H9 (cell line): ENCODE data around the gene ZMYM2. TPM values are rescaled to one million over a fixed set of nuclear protein-coding genes. Genes with fewer than 3 reads are reported as not detected.
A peak's percentile ranks its signal among the peaks of the same experiment; 100 is the strongest.

Experiments
- DNase-seq: peaks from one replicate; pipeline ENCODE4 v3.0.0-alpha.2; 2017
- H2AFZ ChIP-seq: one replicate; pipeline ENCODE4 v1.6.1; 2013; ENCODE audit warnings: mild to moderate bottlenecking, low read length, control low read depth, moderate library complexity
- H2AK5ac ChIP-seq: 2 replicates; pipeline ENCODE4 v1.6.1; 2013; ENCODE audit warnings: low read length, control low read depth, mixed read lengths; ENCODE audit not compliant: insufficient read length
- H2BK120ac ChIP-seq: one replicate; pipeline ENCODE4 v1.6.1; 2013; ENCODE audit warnings: low read depth, mild to moderate bottlenecking, low read length, control low read depth, inconsistent platforms; ENCODE audit not compliant: poor library complexity, severe bottlenecking
- H2BK12ac ChIP-seq: 2 replicates; pipeline ENCODE4 v1.6.1; 2013; ENCODE audit warnings: low read length, control low read depth, mixed read lengths, low read depth; ENCODE audit not compliant: insufficient read length
- H2BK15ac ChIP-seq: 2 replicates; pipeline ENCODE4 v1.6.1; 2013; ENCODE audit warnings: low read depth, low read length, control low read depth
- H2BK20ac ChIP-seq: one replicate; pipeline ENCODE4 v1.6.1; 2013; ENCODE audit warnings: low read depth, mild to moderate bottlenecking, low read length, control low read depth, inconsistent platforms; ENCODE audit not compliant: poor library complexity, severe bottlenecking
- H2BK5ac ChIP-seq: 2 replicates; pipeline ENCODE4 v1.6.1; 2013; ENCODE audit warnings: low read length, control low read depth, mixed read lengths; ENCODE audit not compliant: insufficient read length
- H3K14ac ChIP-seq: 2 replicates; pipeline ENCODE4 v1.6.1; 2013; ENCODE audit warnings: low read length, control low read depth; ENCODE audit not compliant: insufficient read depth
- H3K18ac ChIP-seq: 2 replicates; pipeline ENCODE4 v1.6.1; 2013; ENCODE audit warnings: low read depth, mild to moderate bottlenecking, mixed read lengths, low read length, control low read depth; ENCODE audit not compliant: insufficient read length
- H3K23ac ChIP-seq: 2 replicates; pipeline ENCODE4 v1.6.1; 2013; ENCODE audit warnings: low read length, control low read depth, mixed read lengths, low read depth; ENCODE audit not compliant: insufficient read length
- H3K23me2 ChIP-seq: 2 replicates; pipeline ENCODE4 v1.6.1; 2013; ENCODE audit warnings: low read depth, mild to moderate bottlenecking, mixed read lengths, low read length, control low read depth; ENCODE audit not compliant: insufficient read length, poor library complexity, severe bottlenecking
- H3K27ac ChIP-seq: 2 replicates; pipeline ENCODE4 v1.5.1; 2013; ENCODE audit warnings: low read length, control low read depth, mixed read lengths, low read depth; ENCODE audit not compliant: insufficient read length
- H3K27me3 ChIP-seq: 2 replicates; pipeline ENCODE4 v1.6.1; 2013; ENCODE audit warnings: low read length, control low read depth, inconsistent platforms; ENCODE audit not compliant: insufficient read depth
- H3K4ac ChIP-seq: 2 replicates; pipeline ENCODE4 v1.6.1; 2013; ENCODE audit warnings: low read depth, mild to moderate bottlenecking, control low read depth, inconsistent platforms, low read length, moderate library complexity
- H3K4me1 ChIP-seq: 2 replicates; pipeline ENCODE4 v1.6.1; 2013; ENCODE audit warnings: low read length, control low read depth, inconsistent platforms; ENCODE audit not compliant: insufficient read depth
- H3K4me2 ChIP-seq: 2 replicates; pipeline ENCODE4 v1.6.1; 2013; ENCODE audit warnings: low read length, control low read depth, mixed read lengths; ENCODE audit not compliant: insufficient read length, insufficient read depth
- H3K56ac ChIP-seq: 2 replicates; pipeline ENCODE4 v1.6.1; 2013; ENCODE audit warnings: low read depth, mild to moderate bottlenecking, mixed read lengths, low read length, control low read depth; ENCODE audit not compliant: insufficient read length
- H3K79me1 ChIP-seq: 2 replicates; pipeline ENCODE4 v1.6.1; 2013; ENCODE audit warnings: low read depth, mild to moderate bottlenecking, moderate library complexity, low read length, control low read depth, inconsistent platforms; ENCODE audit not compliant: insufficient read depth, poor library complexity, severe bottlenecking
- H3K79me2 ChIP-seq: 2 replicates; pipeline ENCODE4 v1.6.1; 2013; ENCODE audit warnings: low read length, control low read depth, inconsistent platforms; ENCODE audit not compliant: insufficient read depth
- H3K9ac ChIP-seq: 2 replicates; pipeline ENCODE4 v1.6.1; 2013; ENCODE audit warnings: low read length, control low read depth, mixed read lengths; ENCODE audit not compliant: insufficient read length; ENCODE audit errors: extremely low read depth
- H3K9me3 ChIP-seq: one replicate; pipeline ENCODE4 v1.6.1; 2013; ENCODE audit warnings: low read depth, low read length, inconsistent platforms; ENCODE audit not compliant: control insufficient read depth
- H3T11ph ChIP-seq: one replicate; pipeline ENCODE4 v1.6.1; 2013; ENCODE audit warnings: mild to moderate bottlenecking, low read length, control low read depth, inconsistent platforms
- H4K20me1 ChIP-seq: one replicate; pipeline ENCODE4 v1.6.1; 2013; ENCODE audit not compliant: control insufficient read depth, insufficient read length, insufficient read depth
- H4K5ac ChIP-seq: 2 replicates; pipeline ENCODE4 v1.6.1; 2013; ENCODE audit warnings: low read depth, mild to moderate bottlenecking, mixed read lengths, low read length, control low read depth; ENCODE audit not compliant: insufficient read length
- H4K8ac ChIP-seq: replicated peaks from 2 replicates; pipeline ENCODE4 v1.6.1; 2013; ENCODE audit warnings: low read length, control low read depth, mixed read lengths, low read depth; ENCODE audit not compliant: insufficient read length
- H4K91ac ChIP-seq: 2 replicates; pipeline ENCODE4 v1.6.1; 2013; ENCODE audit warnings: low read depth, mild to moderate bottlenecking, moderate library complexity, mixed read lengths, low read length, control low read depth; ENCODE audit not compliant: insufficient read length
- H3K27ac Mint-ChIP-seq, 3 experiments: 2 replicates in 2 of 3; 3 replicates in 1 of 3; pipeline ENCODE4 v1.8.0; 2020 to 2021; ENCODE audit warnings: mixed read lengths in 3 of 3, mild to moderate bottlenecking in 1 of 3, moderate library complexity in 1 of 3
- H3K27me3 Mint-ChIP-seq: 2 replicates; pipeline ENCODE4 v1.8.0; 2021; ENCODE audit warnings: low read depth, mild to moderate bottlenecking, moderate library complexity, mixed read lengths
- H3K36me3 Mint-ChIP-seq, 3 experiments: 2 replicates in 2 of 3; 3 replicates in 1 of 3; pipeline ENCODE4 v1.8.0; 2020 to 2021; ENCODE audit warnings: low read depth in 3 of 3, mixed read lengths in 3 of 3; ENCODE audit not compliant: insufficient read depth in 1 of 3
- H3K4me1 Mint-ChIP-seq, 2 experiments: 2 replicates each; pipeline ENCODE4 v1.8.0; 2020; ENCODE audit warnings: mixed read lengths in 2 of 2
- H3K4me3 Mint-ChIP-seq, 2 experiments: 2 replicates in 1 of 2; 3 replicates in 1 of 2; pipeline ENCODE4 v1.8.0; 2020 to 2021; ENCODE audit warnings: mild to moderate bottlenecking in 2 of 2, mixed read lengths in 2 of 2, moderate library complexity in 1 of 2
- H3K9me3 Mint-ChIP-seq, 2 experiments: 2 replicates in 1 of 2; 3 replicates in 1 of 2; pipeline ENCODE4 v1.8.0; 2020; ENCODE audit warnings: mild to moderate bottlenecking in 2 of 2, mixed read lengths in 2 of 2, moderate library complexity in 1 of 2
- CTCF ChIP-seq: fragments of 200-600 bp; sonication (generic); conservative IDR thresholded peaks from 3 replicates; pipeline ENCODE4 v1.8.0; 2021; ENCODE audit warnings: antibody characterized with exemption, mild to moderate bottlenecking
- WGBS: extraction: QIAGEN DNeasy Blood & Tissue Kit; methylation state at CpG from one replicate; pipeline ENCODE4 v1.1.7; 2013; ENCODE audit warnings: missing lambda C conversion rate, low lambda C conversion rate, mixed read lengths; ENCODE audit not compliant: insufficient read length; ENCODE audit errors: extremely low coverage; 5-methylcytosine and 5-hydroxymethylcytosine counted together
- total RNA-seq: library from RNA; stranded (reverse); gene quantifications from 2 replicates; pipeline ENCODE4 v1.2.1, GENCODE V29; 2021

Gene ZMYM2
- total RNA-seq, 1 experiment from 2014 or later = 173 TPM

- H3K27me3 Mint-ChIP-seq = no peaks in the 10 kb centered on the region
- Histone ChIP-seq H2BK120ac (no peak overlapping the region), H3K79me1 (no peaks in the 10 kb centered on the region), H2BK12ac (no peak overlapping the region), H3K4ac (no peak overlapping the region), H2BK15ac (no peak overlapping the region), H3K27me3 (no peaks in the 10 kb centered on the region), H2AFZ (no peak overlapping the region), H4K20me1 (no peaks in the 10 kb centered on the region), H3K23me2 (no peaks in the 10 kb centered on the region), H4K8ac (no peak overlapping the region), H3K14ac (no peak overlapping the region), H3K56ac (no peak overlapping the region), H3K4me1 (peaks cover 7% of the 10 kb centered on the region), H3K27ac (no peak overlapping the region), H2BK5ac (no peak overlapping the region), H4K5ac (no peak overlapping the region), H2AK5ac (no peak overlapping the region), H3K9me3 (no peaks in the 10 kb centered on the region), H3T11ph (no peak overlapping the region), H4K91ac (no peak overlapping the region), H3K23ac (no peak overlapping the region), H3K18ac (no peak overlapping the region), H2BK20ac (no peak overlapping the region), H3K4me2 (no peak overlapping the region), H3K9ac (no peak overlapping the region), H3K79me2 (no peaks in the 10 kb centered on the region)
- WGBS = no CpG with 5 or more reads among the region's 1 CpG
- peaks cover 41 to 48% of the 10 kb centered on the region in 2 experiments for H3K4me1 Mint-ChIP-seq
- no peak overlapping the region for H3K4me3 Mint-ChIP-seq
- H3K36me3 Mint-ChIP-seq = peaks cover 22 to 73% (median 59%) of the 10 kb centered on the region in 3 experiments
- H3K9me3 Mint-ChIP-seq = no peaks in the 10 kb centered on the region
- TF ChIP-seq CTCF = peak; percentile 18; the same call in 1 of the 3 replicates
- DNase-seq = no peak
- H3K27ac Mint-ChIP-seq = peak overlapping the region; percentile 7 to 41 (median 35); a peak in 3 of 7 replicates
These were observed 99.4 kb downstream of the ZMYM2 start for GRCh38 chr13:20057963-20058362.
